IMR-90 (cell line): Measurements from ENCODE around the gene LCN10. TPM values are rescaled to one million over a fixed set of nuclear protein-coding genes. Genes with fewer than 3 reads are reported as not detected.

Source experiments
- ATAC-seq: fragments of 200-7000 bp; cut with Tn5 transposase; 2 replicates; pipeline ENCODE4 v1.9.1; 2020; ENCODE audit warnings: low read depth, mild to moderate bottlenecking, moderate library complexity
- BruUV-seq: library from RNA; stranded (reverse); fragments of 400-500 nt; replicated peaks from 2 replicates; lab custom pipeline; 2021; lab: Mats Ljungman, UMichigan
- CTCF ChIA-PET: fragments of 300-600 bp; formaldehyde crosslinking; extraction: SDS; loops from one replicate; lab custom pipeline; 2021; ENCODE audit warnings: antibody characterized with exemption; lab: Yijun Ruan, JAX
- POLR2A ChIA-PET: fragments of 300-600 bp; sonication (Branson Sonifier 250); formaldehyde crosslinking; loops from one replicate; lab custom pipeline; 2022; ENCODE audit warnings: antibody characterized with exemption; ENCODE audit not compliant: unreplicated experiment; lab: Charles Lee
- DNase-seq: peaks from one replicate; pipeline ENCODE4 v3.0.0; 2013
- H2AFZ ChIP-seq: replicated peaks from 2 replicates; pipeline ENCODE3; 2013; ENCODE audit warnings: low read length, mild to moderate bottlenecking; ENCODE audit not compliant: poor library complexity
- H2AK5ac ChIP-seq: 2 replicates; pipeline ENCODE4 v1.6.1; 2013; ENCODE audit warnings: low read depth, low read length, inconsistent platforms
- H2AK9ac ChIP-seq: replicated peaks from 2 replicates; pipeline ENCODE3; 2013; ENCODE audit warnings: mild to moderate bottlenecking, low read depth, low read length, moderate library complexity; ENCODE audit not compliant: poor library complexity
- H2BK120ac ChIP-seq: 2 replicates; pipeline ENCODE4 v1.6.1; 2013; ENCODE audit warnings: low read depth, low read length, inconsistent platforms
- H2BK15ac ChIP-seq: 3 replicates; pipeline ENCODE4 v1.6.1; 2013; ENCODE audit warnings: low read depth, low read length, inconsistent platforms
- H2BK20ac ChIP-seq: 2 replicates; pipeline ENCODE4 v1.6.1; 2013; ENCODE audit warnings: low read depth, mild to moderate bottlenecking, inconsistent platforms, low read length, moderate library complexity
- H2BK5ac ChIP-seq: 2 replicates; pipeline ENCODE4 v1.6.1; 2013; ENCODE audit warnings: mild to moderate bottlenecking, low read depth, low read length, inconsistent platforms; ENCODE audit not compliant: poor library complexity, severe bottlenecking
- H3K14ac ChIP-seq: replicated peaks from 2 replicates; pipeline ENCODE4 v1.6.1; 2013; ENCODE audit warnings: low read depth, low read length, inconsistent platforms
- H3K18ac ChIP-seq: 2 replicates; pipeline ENCODE4 v1.6.1; 2013; ENCODE audit warnings: low read depth, low read length, control low read depth
- H3K23ac ChIP-seq: 2 replicates; pipeline ENCODE4 v1.6.1; 2013; ENCODE audit warnings: low read depth, low read length, inconsistent platforms
- H3K27ac ChIP-seq: 2 replicates; pipeline ENCODE4 v1.5.1; 2013; ENCODE audit warnings: mild to moderate bottlenecking, control low read depth, low read length; ENCODE audit not compliant: insufficient read depth
- H3K27me3 ChIP-seq: 2 replicates; pipeline ENCODE4 v1.6.1; 2013; ENCODE audit warnings: low read length; ENCODE audit not compliant: control insufficient read depth, insufficient read depth
- H3K36me3 ChIP-seq: 2 replicates; pipeline ENCODE4 v1.6.1; 2013; ENCODE audit warnings: low read length, mixed read lengths; ENCODE audit not compliant: control insufficient read depth, insufficient read depth
- H3K4ac ChIP-seq: 2 replicates; pipeline ENCODE4 v1.6.1; 2013; ENCODE audit warnings: low read depth, low read length, inconsistent platforms
- H3K4me1 ChIP-seq: 2 replicates; pipeline ENCODE4 v1.6.1; 2013; ENCODE audit warnings: low read length, mixed read lengths; ENCODE audit not compliant: control insufficient read depth, insufficient read depth
- H3K4me2 ChIP-seq: 2 replicates; pipeline ENCODE4 v1.6.1; 2013; ENCODE audit warnings: low read depth, mild to moderate bottlenecking, control low read depth, low read length, moderate library complexity
- H3K4me3 ChIP-seq: 2 replicates; pipeline ENCODE4 v1.5.1; 2013; ENCODE audit warnings: low read depth, mild to moderate bottlenecking, control low read depth, low read length, moderate library complexity; ENCODE audit not compliant: insufficient read depth
- H3K56ac ChIP-seq: 2 replicates; pipeline ENCODE4 v1.6.1; 2013; ENCODE audit warnings: low read length, inconsistent platforms; ENCODE audit not compliant: insufficient read depth; ENCODE audit errors: extremely low read depth
- H3K79me1 ChIP-seq, 2 experiments: 2 replicates each; pipeline ENCODE4 v1.6.1; 2013; ENCODE audit warnings: low read length in 2 of 2, inconsistent platforms in 1 of 2, low read depth in 1 of 2
- H3K9ac ChIP-seq: 2 replicates; pipeline ENCODE4 v1.6.1; 2013; ENCODE audit warnings: low read depth, low read length, control low read depth
- H3K9me1 ChIP-seq: 2 replicates; pipeline ENCODE4 v1.6.1; 2013; ENCODE audit warnings: low read length, inconsistent platforms; ENCODE audit not compliant: insufficient read depth
- H3K9me3 ChIP-seq: 2 replicates; pipeline ENCODE4 v1.6.1; 2013; ENCODE audit warnings: low read length; ENCODE audit not compliant: control insufficient read depth, insufficient read depth
- H4K20me1 ChIP-seq: 2 replicates; pipeline ENCODE4 v1.6.1; 2013; ENCODE audit warnings: low read length, inconsistent platforms; ENCODE audit not compliant: insufficient read depth
- H4K5ac ChIP-seq: 2 replicates; pipeline ENCODE4 v1.6.1; 2013; ENCODE audit warnings: mild to moderate bottlenecking, low read depth, low read length, control low read depth
- H4K8ac ChIP-seq, 2 experiments: 2 replicates each; pipeline ENCODE4 v1.6.1; 2013; ENCODE audit warnings: low read depth in 2 of 2, low read length in 2 of 2, control low read depth in 1 of 2, inconsistent platforms in 1 of 2
- H4K91ac ChIP-seq: 2 replicates; pipeline ENCODE4 v1.6.1; 2013; ENCODE audit warnings: low read depth, low read length, inconsistent platforms; ENCODE audit not compliant: insufficient read depth
- BHLHE40 ChIP-seq: fragments of 150-350 bp; IDR thresholded peaks from 2 replicates; pipeline ENCODE4 v1.6.1; 2016; ENCODE audit warnings: mild to moderate bottlenecking, low read depth, low read length
- CEBPB ChIP-seq: IDR thresholded peaks from 2 replicates; pipeline ENCODE4 v1.6.1; 2012; ENCODE audit warnings: low read depth, low read length, improper control_type of control experiment
- FOS ChIP-seq: fragments of 150-350 bp; IDR thresholded peaks from 2 replicates; pipeline ENCODE4 v1.6.1; 2016; ENCODE audit warnings: low read depth, low read length
- MAZ ChIP-seq: IDR thresholded peaks from 2 replicates; pipeline ENCODE4 v1.6.1; 2012; ENCODE audit warnings: low read depth, mild to moderate bottlenecking, low read length, improper control_type of control experiment, moderate library complexity, borderline replicate concordance
- SMC3 ChIP-seq: fragments of 150-350 bp; IDR thresholded peaks from 2 replicates; pipeline ENCODE4 v1.6.1; 2016; ENCODE audit warnings: low read depth, mild to moderate bottlenecking, antibody characterized with exemption, low read length, moderate library complexity
- WGBS, 2 experiments: methylation state at CpG; one replicate each; pipeline versions ENCODE4 v1.1.5 to v1.1.7; 2013; ENCODE audit warnings: missing lambda C conversion rate in 2 of 2; ENCODE audit not compliant: insufficient read length in 1 of 2; ENCODE audit errors: extremely low coverage in 2 of 2; 5-methylcytosine and 5-hydroxymethylcytosine counted together
- dilution Hi-C: fragments of 300-500 bp; cut with HindIII; formaldehyde crosslinking; loops from one replicate; pipeline ENCODE4 v1.14.3; 2018; ENCODE audit warnings: low sequenced_read_pairs; ENCODE audit not compliant: unreplicated experiment
- in situ Hi-C: fragments of 300-500 bp; cut with MboI; formaldehyde crosslinking; loops from 3 replicates; pipeline ENCODE4 v1.14.3; 2019; ENCODE audit warnings: low sequenced_read_pairs, inconsistent platforms, mixed read lengths
- intact Hi-C: fragments of 100-400 bp; cut with micrococcal nuclease; formaldehyde crosslinking; loops from 2 replicates; pipeline ENCODE4 v1.10.0; 2022
- polyA plus RNA-seq, 3 experiments: library from polyadenylated mRNA; depleted of rRNA; stranded (reverse); fragments of >200 nt; gene quantifications; 2 replicates each; pipeline ENCODE4 v1.2.3, GENCODE V29; 2012; ENCODE audit warnings: low replicate concordance in 1 of 3
- total RNA-seq: library from RNA; depleted of rRNA; stranded (reverse); fragments of >200 nt; gene quantifications from 2 replicates; pipeline ENCODE4 v1.2.3, GENCODE V29; 2012
- TF ChIP-seq, protein P1 (sequence below): fragments of 150-350 bp; IDR thresholded peaks from 2 replicates; pipeline ENCODE4 v1.6.1; 2017; ENCODE audit warnings: mild to moderate bottlenecking, antibody characterized with exemption, low read length, low read depth

The LCN10 gene
- total and polyA plus RNA-seq, 2 of the 4 experiments (the other 2 are of a cell fraction), result not detected

DNA sequence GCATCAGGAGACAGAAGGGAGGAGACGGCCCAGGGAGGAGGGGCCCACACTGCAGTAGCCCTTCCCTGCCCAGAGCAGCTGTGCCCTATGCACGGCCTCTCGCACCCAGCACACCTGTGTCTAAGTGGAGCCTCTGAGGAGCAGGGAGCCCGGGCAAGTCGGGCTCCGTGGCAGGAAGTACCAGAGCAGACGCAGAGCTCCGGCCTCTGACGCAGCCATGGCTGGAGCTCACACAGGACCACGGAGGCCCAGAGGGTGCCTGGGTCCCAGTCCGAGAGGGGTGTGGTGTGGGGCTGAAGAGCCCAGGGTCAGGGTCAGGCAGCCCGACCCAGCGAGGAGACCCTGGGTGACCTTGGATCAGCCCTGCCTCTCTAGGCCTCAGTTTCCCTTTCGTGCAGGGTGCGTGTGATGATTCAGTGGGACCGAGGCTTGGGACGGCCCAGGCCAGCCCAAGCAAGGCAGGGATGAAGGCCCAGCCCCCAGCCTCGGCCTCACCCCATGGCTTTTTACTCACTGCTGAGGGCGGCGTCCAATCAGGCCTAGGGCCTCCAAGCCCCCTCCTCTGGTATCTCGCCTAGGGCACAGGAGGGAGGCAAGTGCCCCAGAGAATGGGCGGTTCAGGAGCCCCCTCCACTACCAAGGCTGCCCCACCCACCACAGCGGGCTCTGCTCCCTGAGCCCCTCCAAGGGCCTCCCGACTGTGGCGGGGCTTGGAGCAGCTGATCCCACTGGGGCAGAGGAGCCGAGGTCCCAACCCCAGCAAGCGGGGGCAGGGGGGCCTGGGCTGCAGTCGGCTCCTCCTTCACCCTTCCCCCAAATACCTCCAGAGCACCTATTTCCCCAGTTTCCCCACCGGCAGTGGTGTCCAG is 51.2 kb downstream of the LCN10 start:
- intact Hi-C loops, result no loop called here
- ATAC-seq, result no peak
- Histone ChIP-seq H3K4me1 (no peaks in the 10 kb centered on the region; the same call in 1 of the 2 replicates), H4K5ac (no peak overlapping the region), H2BK5ac (no peak overlapping the region), H3K9me3 (no peaks in the 10 kb centered on the region), H3K23ac (no peak overlapping the region), H3K36me3 (no peaks in the 10 kb centered on the region), H4K91ac (no peak overlapping the region), H3K4me3 (no peak overlapping the region), H2AK9ac (no peak overlapping the region), H3K4ac (no peak overlapping the region), H3K18ac (no peak overlapping the region), H3K9ac (no peak overlapping the region), H4K8ac (no peak overlapping the region), H2AK5ac (no peak overlapping the region), H3K56ac (no peak overlapping the region), H3K14ac (no peak overlapping the region), H2BK120ac (no peak overlapping the region), H3K9me1 (no peaks in the 10 kb centered on the region), H3K79me1 (no peaks in the 10 kb centered on the region), H3K27me3 (peaks cover 7% of the 10 kb centered on the region; the same call in 1 of the 2 replicates), H3K4me2 (no peak overlapping the region), H2BK15ac (no peak overlapping the region), H2BK20ac (no peak overlapping the region), H2AFZ (peak overlapping the region; percentile 3), H4K20me1 (no peaks in the 10 kb centered on the region), H3K27ac (no peak overlapping the region)
- dilution Hi-C loops, result no loop called here
- no peak for DNase-seq
- TF ChIP-seq BHLHE40, result no peak
- no peak for TF ChIP-seq SMC3
- no peak for TF ChIP-seq CEBPB
- no peak for TF ChIP-seq MAZ
- TF ChIP-seq FOS, result no peak
- TF ChIP-seq, protein P1, sequence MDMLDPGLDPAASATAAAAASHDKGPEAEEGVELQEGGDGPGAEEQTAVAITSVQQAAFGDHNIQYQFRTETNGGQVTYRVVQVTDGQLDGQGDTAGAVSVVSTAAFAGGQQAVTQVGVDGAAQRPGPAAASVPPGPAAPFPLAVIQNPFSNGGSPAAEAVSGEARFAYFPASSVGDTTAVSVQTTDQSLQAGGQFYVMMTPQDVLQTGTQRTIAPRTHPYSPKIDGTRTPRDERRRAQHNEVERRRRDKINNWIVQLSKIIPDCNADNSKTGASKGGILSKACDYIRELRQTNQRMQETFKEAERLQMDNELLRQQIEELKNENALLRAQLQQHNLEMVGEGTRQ, result no peak
- ChIA-PET POLR2A (no interaction called here), CTCF (no interaction called here)
- in situ Hi-C loops, result no loop called here
- BruUV-seq, result no TSS peak
- 87% methylated on average over 19 of the region's 29 CpGs; no CpG with 5 or more reads in 1 of the 2 experiments for WGBS, 2 experiments
